ENCODE results near the gene SPEN. TPM values are rescaled to one million over a fixed set of nuclear protein-coding genes. Genes with fewer than 3 reads are reported as not detected.

SPEN gene
- total and polyA plus RNA-seq, 2 experiments from 2014 or later: 14.9 to 43.6 TPM

DNA sequence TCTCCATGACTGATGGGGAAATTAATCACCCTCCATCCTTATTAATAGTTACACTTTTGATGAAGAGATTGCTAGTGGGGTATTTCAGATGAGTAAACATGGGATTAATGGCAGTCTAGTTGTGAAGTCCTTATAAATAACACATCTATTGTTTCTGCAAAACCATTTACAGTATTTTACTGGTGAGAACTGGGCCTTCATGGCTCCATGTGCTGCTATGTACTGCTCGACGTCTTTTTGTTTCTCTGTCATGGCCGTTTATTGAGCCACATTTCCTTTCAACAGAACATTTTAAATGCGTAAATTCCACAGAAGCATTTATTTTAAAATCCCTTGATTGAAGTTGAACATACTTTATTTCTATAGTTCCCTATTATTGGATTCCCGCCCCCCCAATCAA, 34.5 kb downstream of the SPEN start:
- no peak overlapping the region for H3K4me3 Mint-ChIP-seq
- ATAC-seq (no peak), DNase-seq (ENCODE audit: low spot score) (no peak)
- Histone ChIP-seq H3K9me2 (ENCODE audit: insufficient read depth) (no peaks in the 10 kb centered on the region), H2AFZ (no peak overlapping the region), H3K4me1 (ENCODE audit: insufficient read depth) (peaks cover 19% of the 10 kb centered on the region), H3K4me3 (no peak overlapping the region), H3K27ac (ENCODE audit: low read depth) (no peak overlapping the region), H3K36me3 (ENCODE audit: insufficient read depth) (no peaks in the 10 kb centered on the region), H3K4me2 (no peak overlapping the region), H4K20me1 (replicated peaks; ENCODE audit: insufficient read depth) (peaks cover 5% of the 10 kb centered on the region; the same call in 1 of the 2 replicates), H3K27me3 (ENCODE audit: insufficient read depth) (no peaks in the 10 kb centered on the region), H3F3A (replicated peaks; ENCODE audit: low read depth) (no peaks in the 10 kb centered on the region; the same call in 1 of the 2 replicates), H3K79me2 (replicated peaks; ENCODE audit: insufficient read depth) (peaks cover 97% of the 10 kb centered on the region)
- peaks cover 28% of the 10 kb centered on the region for H3K4me1 Mint-ChIP-seq
- TF ChIP-seq, protein P1, sequence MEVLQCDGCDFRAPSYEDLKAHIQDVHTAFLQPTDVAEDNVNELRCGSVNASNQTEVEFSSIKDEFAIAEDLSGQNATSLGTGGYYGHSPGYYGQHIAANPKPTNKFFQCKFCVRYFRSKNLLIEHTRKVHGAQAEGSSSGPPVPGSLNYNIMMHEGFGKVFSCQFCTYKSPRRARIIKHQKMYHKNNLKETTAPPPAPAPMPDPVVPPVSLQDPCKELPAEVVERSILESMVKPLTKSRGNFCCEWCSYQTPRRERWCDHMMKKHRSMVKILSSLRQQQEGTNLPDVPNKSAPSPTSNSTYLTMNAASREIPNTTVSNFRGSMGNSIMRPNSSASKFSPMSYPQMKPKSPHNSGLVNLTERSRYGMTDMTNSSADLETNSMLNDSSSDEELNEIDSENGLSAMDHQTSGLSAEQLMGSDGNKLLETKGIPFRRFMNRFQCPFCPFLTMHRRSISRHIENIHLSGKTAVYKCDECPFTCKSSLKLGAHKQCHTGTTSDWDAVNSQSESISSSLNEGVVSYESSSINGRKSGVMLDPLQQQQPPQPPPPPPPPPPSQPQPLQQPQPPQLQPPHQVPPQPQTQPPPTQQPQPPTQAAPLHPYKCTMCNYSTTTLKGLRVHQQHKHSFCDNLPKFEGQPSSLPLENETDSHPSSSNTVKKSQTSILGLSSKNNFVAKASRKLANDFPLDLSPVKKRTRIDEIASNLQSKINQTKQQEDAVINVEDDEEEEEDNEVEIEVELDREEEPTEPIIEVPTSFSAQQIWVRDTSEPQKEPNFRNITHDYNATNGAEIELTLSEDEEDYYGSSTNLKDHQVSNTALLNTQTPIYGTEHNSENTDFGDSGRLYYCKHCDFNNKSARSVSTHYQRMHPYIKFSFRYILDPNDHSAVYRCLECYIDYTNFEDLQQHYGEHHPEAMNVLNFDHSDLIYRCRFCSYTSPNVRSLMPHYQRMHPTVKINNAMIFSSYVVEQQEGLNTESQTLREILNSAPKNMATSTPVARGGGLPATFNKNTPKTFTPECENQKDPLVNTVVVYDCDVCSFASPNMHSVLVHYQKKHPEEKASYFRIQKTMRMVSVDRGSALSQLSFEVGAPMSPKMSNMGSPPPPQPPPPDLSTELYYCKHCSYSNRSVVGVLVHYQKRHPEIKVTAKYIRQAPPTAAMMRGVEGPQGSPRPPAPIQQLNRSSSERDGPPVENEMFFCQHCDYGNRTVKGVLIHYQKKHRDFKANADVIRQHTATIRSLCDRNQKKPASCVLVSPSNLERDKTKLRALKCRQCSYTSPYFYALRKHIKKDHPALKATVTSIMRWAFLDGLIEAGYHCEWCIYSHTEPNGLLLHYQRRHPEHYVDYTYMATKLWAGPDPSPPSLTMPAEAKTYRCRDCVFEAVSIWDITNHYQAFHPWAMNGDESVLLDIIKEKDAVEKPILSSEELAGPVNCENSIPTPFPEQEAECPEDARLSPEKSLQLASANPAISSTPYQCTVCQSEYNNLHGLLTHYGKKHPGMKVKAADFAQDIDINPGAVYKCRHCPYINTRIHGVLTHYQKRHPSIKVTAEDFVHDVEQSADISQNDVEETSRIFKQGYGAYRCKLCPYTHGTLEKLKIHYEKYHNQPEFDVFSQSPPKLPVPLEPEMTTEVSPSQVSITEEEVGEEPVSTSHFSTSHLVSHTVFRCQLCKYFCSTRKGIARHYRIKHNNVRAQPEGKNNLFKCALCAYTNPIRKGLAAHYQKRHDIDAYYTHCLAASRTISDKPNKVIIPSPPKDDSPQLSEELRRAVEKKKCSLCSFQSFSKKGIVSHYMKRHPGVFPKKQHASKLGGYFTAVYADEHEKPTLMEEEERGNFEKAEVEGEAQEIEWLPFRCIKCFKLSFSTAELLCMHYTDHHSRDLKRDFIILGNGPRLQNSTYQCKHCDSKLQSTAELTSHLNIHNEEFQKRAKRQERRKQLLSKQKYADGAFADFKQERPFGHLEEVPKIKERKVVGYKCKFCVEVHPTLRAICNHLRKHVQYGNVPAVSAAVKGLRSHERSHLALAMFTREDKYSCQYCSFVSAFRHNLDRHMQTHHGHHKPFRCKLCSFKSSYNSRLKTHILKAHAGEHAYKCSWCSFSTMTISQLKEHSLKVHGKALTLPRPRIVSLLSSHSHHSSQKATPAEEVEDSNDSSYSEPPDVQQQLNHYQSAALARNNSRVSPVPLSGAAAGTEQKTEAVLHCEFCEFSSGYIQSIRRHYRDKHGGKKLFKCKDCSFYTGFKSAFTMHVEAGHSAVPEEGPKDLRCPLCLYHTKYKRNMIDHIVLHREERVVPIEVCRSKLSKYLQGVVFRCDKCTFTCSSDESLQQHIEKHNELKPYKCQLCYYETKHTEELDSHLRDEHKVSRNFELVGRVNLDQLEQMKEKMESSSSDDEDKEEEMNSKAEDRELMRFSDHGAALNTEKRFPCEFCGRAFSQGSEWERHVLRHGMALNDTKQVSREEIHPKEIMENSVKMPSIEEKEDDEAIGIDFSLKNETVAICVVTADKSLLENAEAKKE (CRISPR knock-in tag; IDR thresholded peaks at IDR 0.05): no peak
- H3K9me3 Mint-ChIP-seq: no peaks in the 10 kb centered on the region
- no peaks in the 10 kb centered on the region for H3K36me3 Mint-ChIP-seq (ENCODE audit: low read depth)
- H3K27me3 Mint-ChIP-seq (ENCODE audit: insufficient read depth, low read depth, poor library complexity): peaks cover 6% of the 10 kb centered on the region
- H3K27ac Mint-ChIP-seq: no peak overlapping the region

DNA sequence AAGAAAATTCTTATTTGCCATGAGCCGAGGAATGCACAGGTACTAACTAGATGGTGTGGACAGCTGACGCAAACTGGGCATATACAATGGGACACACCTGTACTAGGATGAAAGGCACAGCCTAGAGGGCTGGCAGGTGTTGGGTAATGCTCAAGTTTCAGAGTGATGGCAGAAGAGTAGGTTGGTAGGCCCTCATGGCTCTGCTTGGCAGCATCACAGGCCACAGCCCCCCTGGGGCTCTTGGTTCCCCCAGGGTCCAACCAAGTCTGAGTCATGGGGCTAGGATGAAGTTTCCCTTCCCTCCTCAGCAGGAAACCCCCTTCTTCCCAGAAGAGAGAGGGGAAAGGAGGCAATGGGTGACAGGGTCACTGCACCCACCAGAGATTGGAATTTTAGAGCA, 35.2 kb downstream of the SPEN start:
- H3K4me1 ChIP-seq (ENCODE audit: insufficient read depth): peaks cover 19% of the 10 kb centered on the region
- H3K4me3 Mint-ChIP-seq: no peak overlapping the region
- no peaks in the 10 kb centered on the region; the same call in 1 of the 2 replicates for H3F3A ChIP-seq (replicated peaks; ENCODE audit: low read depth)
- no peaks in the 10 kb centered on the region for H3K36me3 Mint-ChIP-seq (ENCODE audit: low read depth)
- no peak overlapping the region for H3K4me2 ChIP-seq
- peak overlapping the region; percentile 65; the same call in 1 of the 2 replicates for H3K27ac Mint-ChIP-seq
- H3K36me3 ChIP-seq (ENCODE audit: insufficient read depth): no peaks in the 10 kb centered on the region
- peaks cover 5% of the 10 kb centered on the region; the same call in 1 of the 2 replicates for H4K20me1 ChIP-seq (replicated peaks; ENCODE audit: insufficient read depth)
- no peak for DNase-seq (ENCODE audit: low spot score)
- peaks cover 6% of the 10 kb centered on the region for H3K27me3 Mint-ChIP-seq (ENCODE audit: insufficient read depth, low read depth, poor library complexity)
- H2AFZ ChIP-seq: no peak overlapping the region
- no peak overlapping the region for H3K4me3 ChIP-seq
- peaks cover 97% of the 10 kb centered on the region for H3K79me2 ChIP-seq (replicated peaks; ENCODE audit: insufficient read depth)
- no peak for ATAC-seq
- H3K27ac ChIP-seq (ENCODE audit: low read depth): no peak overlapping the region
- H3K27me3 ChIP-seq (ENCODE audit: insufficient read depth): no peaks in the 10 kb centered on the region
- no peaks in the 10 kb centered on the region for H3K9me3 Mint-ChIP-seq
- H3K9me2 ChIP-seq (ENCODE audit: insufficient read depth): no peaks in the 10 kb centered on the region
- H3K4me1 Mint-ChIP-seq: peaks cover 28% of the 10 kb centered on the region
- no peak for TF ChIP-seq CREB1 (CRISPR knock-in tag; IDR thresholded peaks at IDR 0.05; ENCODE audit: low read depth)
- no peak for TF ChIP-seq POLR2AphosphoS5 (IDR thresholded peaks at IDR 0.05; ENCODE audit: low read depth)
- TF ChIP-seq EZH2phosphoT487 (IDR thresholded peaks at IDR 0.05; ENCODE audit: unreplicated experiment): no peak
- TF ChIP-seq, protein P2, sequence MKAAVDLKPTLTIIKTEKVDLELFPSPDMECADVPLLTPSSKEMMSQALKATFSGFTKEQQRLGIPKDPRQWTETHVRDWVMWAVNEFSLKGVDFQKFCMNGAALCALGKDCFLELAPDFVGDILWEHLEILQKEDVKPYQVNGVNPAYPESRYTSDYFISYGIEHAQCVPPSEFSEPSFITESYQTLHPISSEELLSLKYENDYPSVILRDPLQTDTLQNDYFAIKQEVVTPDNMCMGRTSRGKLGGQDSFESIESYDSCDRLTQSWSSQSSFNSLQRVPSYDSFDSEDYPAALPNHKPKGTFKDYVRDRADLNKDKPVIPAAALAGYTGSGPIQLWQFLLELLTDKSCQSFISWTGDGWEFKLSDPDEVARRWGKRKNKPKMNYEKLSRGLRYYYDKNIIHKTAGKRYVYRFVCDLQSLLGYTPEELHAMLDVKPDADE (IDR thresholded peaks at IDR 0.05): no peak
- TF ChIP-seq, protein P3, sequence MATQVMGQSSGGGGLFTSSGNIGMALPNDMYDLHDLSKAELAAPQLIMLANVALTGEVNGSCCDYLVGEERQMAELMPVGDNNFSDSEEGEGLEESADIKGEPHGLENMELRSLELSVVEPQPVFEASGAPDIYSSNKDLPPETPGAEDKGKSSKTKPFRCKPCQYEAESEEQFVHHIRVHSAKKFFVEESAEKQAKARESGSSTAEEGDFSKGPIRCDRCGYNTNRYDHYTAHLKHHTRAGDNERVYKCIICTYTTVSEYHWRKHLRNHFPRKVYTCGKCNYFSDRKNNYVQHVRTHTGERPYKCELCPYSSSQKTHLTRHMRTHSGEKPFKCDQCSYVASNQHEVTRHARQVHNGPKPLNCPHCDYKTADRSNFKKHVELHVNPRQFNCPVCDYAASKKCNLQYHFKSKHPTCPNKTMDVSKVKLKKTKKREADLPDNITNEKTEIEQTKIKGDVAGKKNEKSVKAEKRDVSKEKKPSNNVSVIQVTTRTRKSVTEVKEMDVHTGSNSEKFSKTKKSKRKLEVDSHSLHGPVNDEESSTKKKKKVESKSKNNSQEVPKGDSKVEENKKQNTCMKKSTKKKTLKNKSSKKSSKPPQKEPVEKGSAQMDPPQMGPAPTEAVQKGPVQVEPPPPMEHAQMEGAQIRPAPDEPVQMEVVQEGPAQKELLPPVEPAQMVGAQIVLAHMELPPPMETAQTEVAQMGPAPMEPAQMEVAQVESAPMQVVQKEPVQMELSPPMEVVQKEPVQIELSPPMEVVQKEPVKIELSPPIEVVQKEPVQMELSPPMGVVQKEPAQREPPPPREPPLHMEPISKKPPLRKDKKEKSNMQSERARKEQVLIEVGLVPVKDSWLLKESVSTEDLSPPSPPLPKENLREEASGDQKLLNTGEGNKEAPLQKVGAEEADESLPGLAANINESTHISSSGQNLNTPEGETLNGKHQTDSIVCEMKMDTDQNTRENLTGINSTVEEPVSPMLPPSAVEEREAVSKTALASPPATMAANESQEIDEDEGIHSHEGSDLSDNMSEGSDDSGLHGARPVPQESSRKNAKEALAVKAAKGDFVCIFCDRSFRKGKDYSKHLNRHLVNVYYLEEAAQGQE (IDR thresholded peaks at IDR 0.05; ENCODE audit: unreplicated experiment): no peak
- TF ChIP-seq STAT1 (IDR thresholded peaks at IDR 0.05; ENCODE audit: unreplicated experiment): no peak
- no peak for TF ChIP-seq ZNF331 (CRISPR knock-in tag; IDR thresholded peaks at IDR 0.05; ENCODE audit: low read depth)
- no peak for TF ChIP-seq ZNF114 (CRISPR knock-in tag; IDR thresholded peaks at IDR 0.05)
- TF ChIP-seq JUNB (IDR thresholded peaks at IDR 0.05; ENCODE audit: unreplicated experiment): no peak
- no peak for TF ChIP-seq EZH2 (IDR thresholded peaks at IDR 0.05; ENCODE audit: low read depth, unreplicated experiment)

Measured in GM23338 (cell line).